Measurements from ENCODE around the gene SCAANT1. TPM values are rescaled to one million over a fixed set of nuclear protein-coding genes. Genes with fewer than 3 reads are reported as not detected.

SCAANT1 gene
- total and polyA plus RNA-seq, 8 donors: not detected

- Histone ChIP-seq H3K36me3 (no peaks in the 10 kb centered on the region), H3K4me1 (peaks cover 11 to 27% (median 14%) of the 10 kb centered on the region in 3 donors), H3K4me3 (no peak overlapping the region), H3K9me3 (no peaks in the 10 kb centered on the region), H3K27me3 (no peaks in the 10 kb centered on the region), H3K27ac (no peak overlapping the region)
- no peak for DNase-seq
- ATAC-seq: peak; percentile 41 to 72 (median 49)
- WGBS, 2 donors: 64 to 66% methylated on average over 2 of the region's 2 CpGs
- no peak for FAIRE-seq
- intact Hi-C loops (cut with DNase I): no loop called here
- TF ChIP-seq CTCF (IDR thresholded peaks at IDR 0.05): no peak
Measured at GRCh38 chr3:63872135-63872924, 39.9 kb downstream of the SCAANT1 start.

- no peak for TF ChIP-seq CTCF (IDR thresholded peaks at IDR 0.05)
- WGBS, 2 donors: 63 to 69% methylated on average over 2 of the region's 2 CpGs
- H3K4me3 ChIP-seq: no peak overlapping the region
- intact Hi-C loops (cut with DNase I): no loop called here
- H3K9me3 ChIP-seq: no peaks in the 10 kb centered on the region
- peaks cover 7 to 17% (median 8%) of the 10 kb centered on the region in 3 donors for H3K4me1 ChIP-seq
- no peak overlapping the region for H3K27ac ChIP-seq
- H3K36me3 ChIP-seq: no peaks in the 10 kb centered on the region
- DNase-seq (no peak), ATAC-seq (no peak), FAIRE-seq (no peak)
- H3K27me3 ChIP-seq: no peaks in the 10 kb centered on the region
Measured at GRCh38 chr3:63870615-63871005, 41.6 kb downstream of the SCAANT1 start.

- Histone ChIP-seq H3K36me3 (no peaks in the 10 kb centered on the region), H3K4me1 (peaks cover 7 to 18% (median 10%) of the 10 kb centered on the region in 3 donors), H3K9me3 (no peaks in the 10 kb centered on the region), H3K4me3 (no peak overlapping the region), H3K27ac (no peak overlapping the region), H3K27me3 (no peaks in the 10 kb centered on the region)
- TF ChIP-seq CTCF (IDR thresholded peaks at IDR 0.05): no peak
- no peak for DNase-seq
- FAIRE-seq: no peak
- 84 to 91% methylated on average over 3 of the region's 3 CpGs for WGBS, 2 donors
- no peak for ATAC-seq
- intact Hi-C loops (cut with DNase I): no loop called here
Measured at GRCh38 chr3:63869940-63870614, 42.1 kb downstream of the SCAANT1 start.

DNA sequence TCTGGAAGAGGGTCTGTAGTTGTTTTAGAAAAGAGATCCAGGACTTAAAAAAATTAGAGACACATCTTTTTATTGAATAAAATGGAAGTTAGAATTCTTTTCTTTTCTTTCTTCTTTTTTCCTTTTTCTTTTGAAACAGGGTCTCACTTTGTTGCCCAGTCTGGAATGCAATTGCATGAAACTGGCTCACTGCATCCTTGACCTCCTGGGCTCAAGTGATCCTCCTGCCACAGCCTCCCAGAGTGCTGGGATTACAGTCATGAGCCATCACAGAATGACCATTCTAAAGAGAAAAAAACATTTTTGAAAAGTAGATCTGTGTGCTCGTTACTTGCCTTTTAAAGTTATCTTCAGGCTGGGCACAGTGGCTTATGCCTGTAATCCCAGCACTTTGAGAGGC lies 45.0 kb downstream of the SCAANT1 start:
- no peaks in the 10 kb centered on the region for H3K9me3 ChIP-seq

More for the DNA sequence above, 45.0 kb downstream of the SCAANT1 start:
- no peak for ATAC-seq
- Histone ChIP-seq H3K4me1 (peaks cover 7 to 21% (median 15%) of the 10 kb centered on the region in 3 donors), H3K36me3 (no peaks in the 10 kb centered on the region), H3K4me3 (no peak overlapping the region), H3K27me3 (no peaks in the 10 kb centered on the region), H3K27ac (no peak overlapping the region)
- WGBS, 2 donors: 94 to 97% methylated on average over 1 of the region's 1 CpG
- intact Hi-C loops (cut with DNase I): no loop called here
- no peak for DNase-seq
- FAIRE-seq: no peak
- no peak for TF ChIP-seq CTCF (IDR thresholded peaks at IDR 0.05)

Data from pancreas (tissue), 10 donors.